Ovary (tissue), 9 donors: ENCODE measurements around the gene ISYNA1. TPM values are rescaled to one million over a fixed set of nuclear protein-coding genes. Genes with fewer than 3 reads are reported as not detected.

ENCODE experiments used
- DNase-seq, 5 donors: peaks; one replicate each; pipeline ENCODE4 v3.0.0-alpha.2; 2019 to 2020
- H3K27ac ChIP-seq, 2 donors: fragments of 200-600 bp; one replicate each; pipeline versions ENCODE4 v1.5.1 to v1.8.0; 2019 to 2022
- H3K27me3 ChIP-seq: fragments of 200-600 bp; one replicate; pipeline ENCODE4 v1.8.0; 2022
- H3K36me3 ChIP-seq: fragments of 200-600 bp; sonication (generic); one replicate; pipeline ENCODE4 v1.5.1; 2019
- H3K4me1 ChIP-seq: one replicate; pipeline ENCODE4 v1.8.1; 2013; ENCODE audit warnings: mild to moderate bottlenecking, moderate library complexity; ENCODE audit not compliant: insufficient read depth
- H3K4me3 ChIP-seq: fragments of 200-600 bp; sonication (generic); one replicate; pipeline ENCODE4 v1.5.1; 2017
- H3K9me3 ChIP-seq, 2 donors: fragments of 200-600 bp in 1 of 2; sonication (generic) in 1 of 2; one replicate each; pipeline versions ENCODE4 v1.5.1 to v1.8.1; 2013 to 2019; ENCODE audit warnings: mild to moderate bottlenecking in 1 of 2, moderate library complexity in 1 of 2
- EP300 ChIP-seq: sonication (generic); formaldehyde crosslinking; IDR thresholded peaks from one replicate; pipeline ENCODE4 v1.6.1; 2017; ENCODE audit warnings: antibody characterized with exemption
- POLR2A ChIP-seq: fragments of 450-650 bp; IDR thresholded peaks from one replicate; pipeline ENCODE4 v1.6.1; 2017; ENCODE audit warnings: antibody characterized with exemption, mild to moderate bottlenecking, moderate library complexity
- WGBS, 3 donors: extraction: QIAGEN DNeasy Blood & Tissue Kit in 1 of 3; methylation state at CpG; one replicate each; pipeline versions ENCODE4 v1.1.5 to v1.1.7; 2013 to 2017; 5-methylcytosine and 5-hydroxymethylcytosine counted together
- intact Hi-C, 4 donors: fragments of 100-400 bp; cut with DNase I; formaldehyde crosslinking; loops; one replicate each; pipeline versions ENCODE4 v1.11.0 to v1.15.1; 2022 to 2023
- polyA plus RNA-seq, 2 donors: library from polyadenylated mRNA; stranded (reverse); fragments of 200-250 nt in 1 of 2; fragments of 350-450 nt in 1 of 2; fragmentation: Illumina TruSeq in 1 of 2; extraction: RNeasy Lipid Tissue Mini Kit (QIAGEN cat#74804) in 1 of 2; gene quantifications; one replicate each; pipeline ENCODE4 v1.2.3, GENCODE V29; 2013 to 2014
- total RNA-seq, 7 donors: library from RNA; depleted of rRNA in 2 of 7; stranded (reverse); fragments of >200 nt in 2 of 7; fragmentation: NEBNext Ultra II Directional in 3 of 7; extraction: Animal tissue kit (Norgen Biotek cat#: 25700) in 3 of 7; gene quantifications; one replicate each; pipeline versions ENCODE4 v1.1.0 to v1.2.4, GENCODE V29; 2016 to 2023
- TF ChIP-seq, protein P1 (sequence below), 3 donors: fragments of 450-650 bp in 2 of 3; fragments of 200-600 bp in 1 of 3; IDR thresholded peaks; one replicate each; pipeline versions ENCODE4 v1.5.1 to v1.8.0; 2016 to 2022; ENCODE audit warnings: antibody characterized with exemption in 3 of 3, mild to moderate bottlenecking in 1 of 3
- donor health status: DM: no; HTN: no; CAD: no; lungs with moderate emphysema.
- donor health status: DM: no; HTN: no; CAD: no.
- donor health status: Bipolar disorder and iron deficiency.
- donor health status: DM: yes; HTN: yes; CAD: no.
- donor health status: DM: no; HTN: no; CAD: no.
- donor health status: DM: yes; HTN: yes; CAD: no.

ISYNA1 gene
- total and polyA plus RNA-seq, 9 donors = 9.6 to 345 (median 183) TPM

DNA sequence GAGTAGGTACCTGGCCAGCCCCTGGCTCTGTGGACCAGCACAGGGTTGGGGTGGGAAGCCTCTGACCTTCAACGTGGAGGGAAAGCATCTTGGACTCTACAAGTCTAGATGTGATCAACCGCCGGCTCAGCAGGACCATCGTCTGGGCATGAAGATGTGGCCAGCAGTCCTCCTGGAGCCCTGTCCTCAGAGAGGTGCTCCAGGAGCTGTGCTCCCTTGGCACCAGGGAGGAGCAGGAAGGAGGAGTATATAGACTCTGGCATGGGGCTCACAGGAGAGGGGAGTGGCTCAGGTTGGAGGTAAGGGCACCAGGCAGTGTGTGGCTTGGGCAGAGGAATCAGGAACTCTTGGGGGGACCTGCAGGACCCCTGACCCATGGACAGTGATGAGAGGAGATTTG, 18.3 kb upstream of the ISYNA1 start:
- H3K4me1 ChIP-seq = peaks cover 10% of the 10 kb centered on the region
- no peak overlapping the region for H3K27ac ChIP-seq
- no peaks in the 10 kb centered on the region for H3K36me3 ChIP-seq
- 80 to 90% (median 89%) methylated on average over 4 of the region's 4 CpGs for WGBS, 3 donors
- no peak overlapping the region for H3K4me3 ChIP-seq
- DNase-seq = no peak
- H3K9me3 ChIP-seq = no peaks in the 10 kb centered on the region
- no peaks in the 10 kb centered on the region for H3K27me3 ChIP-seq
- TF ChIP-seq EP300 (no peak), POLR2A (no peak)
- TF ChIP-seq, protein P1, sequence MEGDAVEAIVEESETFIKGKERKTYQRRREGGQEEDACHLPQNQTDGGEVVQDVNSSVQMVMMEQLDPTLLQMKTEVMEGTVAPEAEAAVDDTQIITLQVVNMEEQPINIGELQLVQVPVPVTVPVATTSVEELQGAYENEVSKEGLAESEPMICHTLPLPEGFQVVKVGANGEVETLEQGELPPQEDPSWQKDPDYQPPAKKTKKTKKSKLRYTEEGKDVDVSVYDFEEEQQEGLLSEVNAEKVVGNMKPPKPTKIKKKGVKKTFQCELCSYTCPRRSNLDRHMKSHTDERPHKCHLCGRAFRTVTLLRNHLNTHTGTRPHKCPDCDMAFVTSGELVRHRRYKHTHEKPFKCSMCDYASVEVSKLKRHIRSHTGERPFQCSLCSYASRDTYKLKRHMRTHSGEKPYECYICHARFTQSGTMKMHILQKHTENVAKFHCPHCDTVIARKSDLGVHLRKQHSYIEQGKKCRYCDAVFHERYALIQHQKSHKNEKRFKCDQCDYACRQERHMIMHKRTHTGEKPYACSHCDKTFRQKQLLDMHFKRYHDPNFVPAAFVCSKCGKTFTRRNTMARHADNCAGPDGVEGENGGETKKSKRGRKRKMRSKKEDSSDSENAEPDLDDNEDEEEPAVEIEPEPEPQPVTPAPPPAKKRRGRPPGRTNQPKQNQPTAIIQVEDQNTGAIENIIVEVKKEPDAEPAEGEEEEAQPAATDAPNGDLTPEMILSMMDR (IDR thresholded peaks at IDR 0.05) = no peak
- intact Hi-C loops = loop anchor here in 2 of 4 donors (10.0 kb wide), 2 partner anchors 119 to 409 kb away; partner anchors contain the start of gene UBA52 (in 1 of the 2)

GRCh38 chr19:18453269-18454024, 15.5 kb upstream of the ISYNA1 start:
- no peaks in the 10 kb centered on the region for H3K27me3 ChIP-seq
- intact Hi-C loops = loop anchor here in 3 of 4 donors (5.0 to 10.0 kb wide), 4 partner anchors 121 to 411 kb away; partner anchors contain the start of genes REX1BD (in 1 of the 3) and UBA52 (in 1 of the 3)
- no peaks in the 10 kb centered on the region for H3K9me3 ChIP-seq
- TF ChIP-seq, protein P1 (IDR thresholded peaks at IDR 0.05) = no peak
- DNase-seq = no peak
- WGBS, 3 donors = 62 to 78% (median 70%) methylated on average over 10 of the region's 10 CpGs
- no peaks in the 10 kb centered on the region for H3K36me3 ChIP-seq
- H3K4me1 ChIP-seq = peaks cover 2% of the 10 kb centered on the region
- H3K27ac ChIP-seq = no peak overlapping the region
- no peak overlapping the region for H3K4me3 ChIP-seq

DNA sequence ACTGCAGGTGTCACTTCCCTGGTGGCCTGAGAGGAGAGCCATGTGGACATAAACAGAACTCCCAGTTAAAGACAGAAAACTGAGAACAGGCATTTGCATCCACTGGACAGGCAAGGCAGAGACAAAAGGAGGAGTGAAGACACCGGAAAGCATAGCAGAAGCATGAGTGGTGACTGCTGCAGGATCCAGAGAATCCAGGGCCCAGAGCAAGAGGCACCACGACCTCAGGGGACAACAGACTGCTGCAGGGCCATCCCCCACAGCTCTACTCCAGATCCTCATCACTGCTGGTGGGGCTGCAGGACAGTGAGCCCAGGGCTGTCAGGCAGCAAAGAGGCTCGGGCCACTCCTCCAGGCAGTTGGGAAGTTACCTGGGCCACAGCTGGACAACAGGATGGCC, 14.5 kb upstream of the ISYNA1 start:
- Histone ChIP-seq H3K27me3 (no peaks in the 10 kb centered on the region), H3K36me3 (no peaks in the 10 kb centered on the region), H3K4me3 (no peak overlapping the region), H3K27ac (no peak overlapping the region), H3K9me3 (no peaks in the 10 kb centered on the region), H3K4me1 (peaks cover 2% of the 10 kb centered on the region)
- 78 to 89% (median 81%) methylated on average over 3 of the region's 3 CpGs for WGBS, 3 donors
- TF ChIP-seq, protein P1 (IDR thresholded peaks at IDR 0.05) = no peak
- TF ChIP-seq EP300 (no peak), POLR2A (no peak)
- no peak for DNase-seq
- intact Hi-C loops = loop anchor here in 3 of 4 donors (5.0 to 10.0 kb wide), 4 partner anchors 122 to 412 kb away; partner anchors contain the start of genes REX1BD (in 1 of the 3) and UBA52 (in 1 of the 3)

GRCh38 chr19:18450931-18451836, 13.3 kb upstream of the ISYNA1 start:
- intact Hi-C loops = loop anchor here in 3 of 4 donors (5.0 to 10.0 kb wide), 4 partner anchors 124 to 414 kb away; partner anchors contain the start of genes REX1BD (in 1 of the 3) and UBA52 (in 1 of the 3)
- H3K9me3 ChIP-seq = no peaks in the 10 kb centered on the region
- H3K27me3 ChIP-seq = no peaks in the 10 kb centered on the region
- WGBS, 3 donors = 37 to 43% (median 42%) methylated on average over 17 to 26 of the region's 26 CpGs
- TF ChIP-seq EP300 = no peak
- TF ChIP-seq, protein P1 (IDR thresholded peaks at IDR 0.05) = peak; percentile 95 to 98 (median 98)
- H3K4me3 ChIP-seq = no peak overlapping the region
- H3K36me3 ChIP-seq = no peaks in the 10 kb centered on the region
- peaks cover 2% of the 10 kb centered on the region for H3K4me1 ChIP-seq
- no peak overlapping the region for H3K27ac ChIP-seq
- DNase-seq = peak; percentile 84 to 94 (median 92)
